Liver (tissue), 9 donors: ENCODE data around the gene MEIS2. TPM values are rescaled to one million over a fixed set of nuclear protein-coding genes. Genes with fewer than 3 reads are reported as not detected.

ENCODE experiments used
- DNase-seq: peaks from one replicate; pipeline ENCODE4 v3.0.0-alpha.2; 2017; ENCODE audit warnings: low spot score
- H3K27ac ChIP-seq, 2 donors: one replicate each; pipeline ENCODE4 v1.7.0; 2013; ENCODE audit warnings: inconsistent platforms in 2 of 2, low read length in 2 of 2, control low read depth in 1 of 2, low read depth in 1 of 2, mild to moderate bottlenecking in 1 of 2
- H3K27me3 ChIP-seq, 4 donors: one replicate each; pipeline versions ENCODE4 v1.6.1 to v1.7.0; 2013; ENCODE audit warnings: low read length in 3 of 4, inconsistent platforms in 1 of 4, mild to moderate bottlenecking in 1 of 4, moderate library complexity in 1 of 4; ENCODE audit not compliant: control insufficient read depth in 4 of 4, insufficient read depth in 4 of 4
- H3K36me3 ChIP-seq, 4 donors: one replicate each; pipeline versions ENCODE4 v1.6.1 to v1.7.0; 2013; ENCODE audit warnings: low read length in 3 of 4, mild to moderate bottlenecking in 3 of 4, low read depth in 1 of 4, moderate library complexity in 1 of 4; ENCODE audit not compliant: control insufficient read depth in 4 of 4, insufficient read depth in 3 of 4
- H3K4me1 ChIP-seq, 4 donors: one replicate each; pipeline versions ENCODE4 v1.6.1 to v1.7.0; 2013; ENCODE audit warnings: low read length in 3 of 4, mild to moderate bottlenecking in 3 of 4, moderate library complexity in 1 of 4; ENCODE audit not compliant: control insufficient read depth in 4 of 4, insufficient read depth in 4 of 4
- H3K4me3 ChIP-seq, 3 donors: one replicate each; pipeline versions ENCODE4 v1.6.1 to v1.7.0; 2013; ENCODE audit warnings: low read length in 3 of 3, control low read depth in 1 of 3, low read depth in 1 of 3, mild to moderate bottlenecking in 1 of 3
- H3K9ac ChIP-seq, 2 donors: one replicate each; pipeline ENCODE4 v1.7.0; 2013; ENCODE audit warnings: low read length in 2 of 2, mild to moderate bottlenecking in 2 of 2, moderate library complexity in 2 of 2, control low read depth in 1 of 2, low read depth in 1 of 2
- H3K9me3 ChIP-seq, 4 donors: one replicate each; pipeline versions ENCODE4 v1.6.1 to v1.7.0; 2013; ENCODE audit warnings: low read length in 3 of 4; ENCODE audit not compliant: control insufficient read depth in 4 of 4
- EGR1 ChIP-seq, 2 donors: IDR thresholded peaks; 2 replicates each; pipeline ENCODE4 v1.6.1; 2016 to 2018; ENCODE audit warnings: antibody characterized with exemption in 2 of 2, low read depth in 2 of 2
- FOXA1 ChIP-seq: IDR thresholded peaks from 2 replicates; pipeline ENCODE4 v1.6.1; 2016; ENCODE audit warnings: antibody characterized with exemption
- FOXA2 ChIP-seq: IDR thresholded peaks from 2 replicates; pipeline ENCODE4 v1.6.1; 2016; ENCODE audit warnings: antibody characterized with exemption
- GABPA ChIP-seq, 2 donors: IDR thresholded peaks in 1 of 2; conservative IDR thresholded peaks in 1 of 2; 2 replicates each; pipeline ENCODE4 v1.6.1; 2016; ENCODE audit warnings: antibody characterized with exemption in 2 of 2, mild to moderate bottlenecking in 1 of 2, moderate library complexity in 1 of 2
- HNF4G ChIP-seq: IDR thresholded peaks from 2 replicates; pipeline ENCODE4 v1.6.1; 2016; ENCODE audit warnings: antibody characterized with exemption
- JUND ChIP-seq, 2 donors: IDR thresholded peaks; 2 replicates each; pipeline ENCODE4 v1.6.1; 2016; ENCODE audit warnings: antibody characterized with exemption in 2 of 2
- NR2F2 ChIP-seq: IDR thresholded peaks from 2 replicates; pipeline ENCODE4 v1.6.1; 2016; ENCODE audit warnings: antibody characterized with exemption
- RXRA ChIP-seq, 2 donors: IDR thresholded peaks; 2 replicates each; pipeline ENCODE4 v1.6.1; 2017 to 2018; ENCODE audit warnings: antibody characterized with exemption in 2 of 2, mild to moderate bottlenecking in 1 of 2
- SP1 ChIP-seq: IDR thresholded peaks from 2 replicates; pipeline ENCODE4 v1.6.1; 2018; ENCODE audit warnings: antibody characterized with exemption, mild to moderate bottlenecking
- TAF1 ChIP-seq: conservative IDR thresholded peaks from 2 replicates; pipeline ENCODE4 v1.6.1; 2016; ENCODE audit warnings: antibody characterized with exemption, mild to moderate bottlenecking
- YY1 ChIP-seq: IDR thresholded peaks from 2 replicates; pipeline ENCODE4 v1.6.1; 2016; ENCODE audit warnings: antibody characterized with exemption, mild to moderate bottlenecking
- WGBS: extraction: QIAGEN DNeasy Blood & Tissue Kit; methylation state at CpG from one replicate; pipeline ENCODE4 v1.1.7; 2013; 5-methylcytosine and 5-hydroxymethylcytosine counted together
- polyA plus RNA-seq, 2 donors: library from polyadenylated mRNA; stranded (reverse) in 1 of 2; unstranded in 1 of 2; fragments of 200-250 nt in 1 of 2; fragments of >200 nt in 1 of 2; fragmentation: Nextera tagmentation in 1 of 2; extraction: Ambion mirVana in 1 of 2; gene quantifications; one replicate each; pipeline versions ENCODE4 v1.2.1 to v1.2.3, GENCODE V29; 2013 to 2015
- total RNA-seq, 2 donors: library from RNA; depleted of rRNA; stranded (reverse); fragments of >200 nt; gene quantifications; one replicate each; pipeline ENCODE4 v1.2.3, GENCODE V29; 2014
- TF ChIP-seq, protein P1 (sequence below): IDR thresholded peaks from 2 replicates; pipeline ENCODE4 v1.6.1; 2016; ENCODE audit warnings: antibody characterized with exemption
- TF ChIP-seq, protein P2 (sequence below): IDR thresholded peaks from 2 replicates; pipeline ENCODE4 v1.6.1; 2016; ENCODE audit warnings: antibody characterized with exemption
- TF ChIP-seq, protein P3 (sequence below): IDR thresholded peaks from 2 replicates; pipeline ENCODE4 v1.6.1; 2016; ENCODE audit warnings: antibody characterized with exemption, mild to moderate bottlenecking
- donor health status: healthy.
- donor health status: healthy.
- donor health status: healthy.
- donor health status: healthy.
- donor health status: healthy.

The MEIS2 gene
- total and polyA plus RNA-seq, 4 donors, result 3.9 to 12.6 (median 7.6) TPM

DNA sequence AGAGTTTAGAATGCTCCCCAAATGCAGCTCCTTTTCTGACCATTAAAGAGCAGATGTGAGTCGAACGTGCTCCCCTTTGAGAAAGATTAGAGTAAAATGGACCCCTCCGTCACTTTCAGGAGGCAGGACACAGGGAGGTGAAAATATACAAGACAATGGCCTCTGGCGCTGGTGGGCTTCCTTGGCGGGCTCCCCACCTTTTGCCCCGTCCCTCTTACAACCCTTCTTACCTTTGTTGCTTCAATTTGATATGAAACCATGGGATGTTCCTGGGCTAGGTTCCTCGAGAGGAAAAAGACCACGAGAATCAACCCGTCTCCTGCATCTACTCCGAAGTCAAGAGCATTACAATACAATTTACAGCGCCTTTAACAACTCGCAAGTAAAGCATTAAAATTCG lies 214.2 kb downstream of the MEIS2 start (continued):
- TF ChIP-seq, protein P1, sequence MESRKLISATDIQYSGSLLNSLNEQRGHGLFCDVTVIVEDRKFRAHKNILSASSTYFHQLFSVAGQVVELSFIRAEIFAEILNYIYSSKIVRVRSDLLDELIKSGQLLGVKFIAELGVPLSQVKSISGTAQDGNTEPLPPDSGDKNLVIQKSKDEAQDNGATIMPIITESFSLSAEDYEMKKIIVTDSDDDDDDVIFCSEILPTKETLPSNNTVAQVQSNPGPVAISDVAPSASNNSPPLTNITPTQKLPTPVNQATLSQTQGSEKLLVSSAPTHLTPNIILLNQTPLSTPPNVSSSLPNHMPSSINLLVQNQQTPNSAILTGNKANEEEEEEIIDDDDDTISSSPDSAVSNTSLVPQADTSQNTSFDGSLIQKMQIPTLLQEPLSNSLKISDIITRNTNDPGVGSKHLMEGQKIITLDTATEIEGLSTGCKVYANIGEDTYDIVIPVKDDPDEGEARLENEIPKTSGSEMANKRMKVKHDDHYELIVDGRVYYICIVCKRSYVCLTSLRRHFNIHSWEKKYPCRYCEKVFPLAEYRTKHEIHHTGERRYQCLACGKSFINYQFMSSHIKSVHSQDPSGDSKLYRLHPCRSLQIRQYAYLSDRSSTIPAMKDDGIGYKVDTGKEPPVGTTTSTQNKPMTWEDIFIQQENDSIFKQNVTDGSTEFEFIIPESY, result no peak
- TF ChIP-seq YY1 (no peak), FOXA1 (no peak), GABPA (IDR thresholded peaks at IDR 0.05 in 1 of 2, conservative IDR thresholded peaks at IDR 0.05 in 1 of 2) (no peak), EGR1 (IDR thresholded peaks at IDR 0.05; ENCODE audit: low read depth in 2 of 2) (no peak), JUND (IDR thresholded peaks at IDR 0.05) (no peak)

DNA sequence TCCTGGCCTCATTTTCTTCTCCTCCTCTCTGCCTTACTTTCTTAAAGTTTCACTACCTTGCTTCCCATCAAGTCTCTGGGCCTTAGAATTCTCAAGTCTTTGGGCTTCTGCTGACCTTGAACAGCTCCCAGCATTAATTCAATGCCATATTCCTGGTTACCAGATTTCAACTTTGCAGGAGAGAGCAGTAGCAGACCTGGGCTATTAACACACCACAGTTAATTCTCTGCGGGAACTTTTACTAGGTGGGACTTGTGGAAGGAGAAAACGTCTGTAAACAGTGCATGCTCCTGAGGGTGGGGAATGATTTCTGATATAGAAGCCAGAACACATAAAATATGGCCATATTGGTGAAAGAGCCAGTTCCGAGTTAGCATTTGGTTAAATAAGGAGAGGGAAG lies 214.6 kb downstream of the MEIS2 start:
- WGBS, result 60% methylated on average over 3 of the region's 3 CpGs
- peaks cover 0 to 13% (median 7%) of the 10 kb centered on the region in 4 donors for H3K27me3 ChIP-seq
- DNase-seq, result no peak
- H3K36me3 ChIP-seq, result no peaks in the 10 kb centered on the region
- no peak overlapping the region for H3K4me3 ChIP-seq
- no peak for TF ChIP-seq EGR1 (IDR thresholded peaks at IDR 0.05; ENCODE audit: low read depth in 2 of 2)
- no peak for TF ChIP-seq JUND (IDR thresholded peaks at IDR 0.05)
- no peak for TF ChIP-seq FOXA2
- no peak for TF ChIP-seq TAF1
- TF ChIP-seq, protein P2, sequence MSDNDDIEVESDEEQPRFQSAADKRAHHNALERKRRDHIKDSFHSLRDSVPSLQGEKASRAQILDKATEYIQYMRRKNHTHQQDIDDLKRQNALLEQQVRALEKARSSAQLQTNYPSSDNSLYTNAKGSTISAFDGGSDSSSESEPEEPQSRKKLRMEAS, result no peak
- TF ChIP-seq, protein P1, result no peak
- TF ChIP-seq, protein P3, sequence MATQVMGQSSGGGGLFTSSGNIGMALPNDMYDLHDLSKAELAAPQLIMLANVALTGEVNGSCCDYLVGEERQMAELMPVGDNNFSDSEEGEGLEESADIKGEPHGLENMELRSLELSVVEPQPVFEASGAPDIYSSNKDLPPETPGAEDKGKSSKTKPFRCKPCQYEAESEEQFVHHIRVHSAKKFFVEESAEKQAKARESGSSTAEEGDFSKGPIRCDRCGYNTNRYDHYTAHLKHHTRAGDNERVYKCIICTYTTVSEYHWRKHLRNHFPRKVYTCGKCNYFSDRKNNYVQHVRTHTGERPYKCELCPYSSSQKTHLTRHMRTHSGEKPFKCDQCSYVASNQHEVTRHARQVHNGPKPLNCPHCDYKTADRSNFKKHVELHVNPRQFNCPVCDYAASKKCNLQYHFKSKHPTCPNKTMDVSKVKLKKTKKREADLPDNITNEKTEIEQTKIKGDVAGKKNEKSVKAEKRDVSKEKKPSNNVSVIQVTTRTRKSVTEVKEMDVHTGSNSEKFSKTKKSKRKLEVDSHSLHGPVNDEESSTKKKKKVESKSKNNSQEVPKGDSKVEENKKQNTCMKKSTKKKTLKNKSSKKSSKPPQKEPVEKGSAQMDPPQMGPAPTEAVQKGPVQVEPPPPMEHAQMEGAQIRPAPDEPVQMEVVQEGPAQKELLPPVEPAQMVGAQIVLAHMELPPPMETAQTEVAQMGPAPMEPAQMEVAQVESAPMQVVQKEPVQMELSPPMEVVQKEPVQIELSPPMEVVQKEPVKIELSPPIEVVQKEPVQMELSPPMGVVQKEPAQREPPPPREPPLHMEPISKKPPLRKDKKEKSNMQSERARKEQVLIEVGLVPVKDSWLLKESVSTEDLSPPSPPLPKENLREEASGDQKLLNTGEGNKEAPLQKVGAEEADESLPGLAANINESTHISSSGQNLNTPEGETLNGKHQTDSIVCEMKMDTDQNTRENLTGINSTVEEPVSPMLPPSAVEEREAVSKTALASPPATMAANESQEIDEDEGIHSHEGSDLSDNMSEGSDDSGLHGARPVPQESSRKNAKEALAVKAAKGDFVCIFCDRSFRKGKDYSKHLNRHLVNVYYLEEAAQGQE, result no peak
- TF ChIP-seq HNF4G, result no peak
- TF ChIP-seq YY1, result no peak
- no peak for TF ChIP-seq GABPA (IDR thresholded peaks at IDR 0.05 in 1 of 2, conservative IDR thresholded peaks at IDR 0.05 in 1 of 2)
- TF ChIP-seq RXRA (IDR thresholded peaks at IDR 0.05), result no peak
- no peak for TF ChIP-seq SP1
- TF ChIP-seq FOXA1, result no peak
- no peak for TF ChIP-seq NR2F2
- no peak overlapping the region for H3K27ac ChIP-seq
- H3K9me3 ChIP-seq, result no peaks in the 10 kb centered on the region
- H3K4me1 ChIP-seq, result peaks cover 4 to 24% (median 20%) of the 10 kb centered on the region in 4 donors
- no peak overlapping the region for H3K9ac ChIP-seq
